ENCODE measurements around the gene CNGB1. TPM values are rescaled to one million over a fixed set of nuclear protein-coding genes. Genes with fewer than 3 reads are reported as not detected.
A peak's percentile ranks its signal among the peaks of the same experiment; 100 is the strongest.
"Not testable (repeated sequence)": the region's sequence is repeated elsewhere in the genome, so short reads cannot be mapped to it uniquely, and the experiment has no call there.

Gene CNGB1
- total RNA-seq, 1 experiment from 2014 or later, result not detected

- Histone ChIP-seq H3K4me1 (ENCODE audit: insufficient read depth, low read length, poor library complexity, severe bottlenecking) (peaks cover 37% of the 10 kb centered on the region), H3K27me3 (replicated peaks; ENCODE audit: insufficient read depth, low read depth, low read length, poor library complexity) (no peaks in the 10 kb centered on the region), H3K4me3 (ENCODE audit: low read depth, low read length, poor library complexity, severe bottlenecking) (no peak overlapping the region), H3K9me3 (ENCODE audit: low read depth, low read length, poor library complexity, severe bottlenecking) (peaks cover 7% of the 10 kb centered on the region), H3K27ac (ENCODE audit: low read depth, low read length, poor library complexity, severe bottlenecking) (no peak overlapping the region), H3K36me3 (ENCODE audit: insufficient read depth, low read length, poor library complexity, severe bottlenecking) (no peaks in the 10 kb centered on the region)
- DNase-seq (ENCODE audit: low spot score), result no peak
- POLR2A ChIA-PET (ENCODE audit: low non-redundant PET), result no interaction called here
- intact Hi-C loops (cut with micrococcal nuclease; ENCODE audit: unreplicated experiment), result no loop called here
- CTCF ChIA-PET, result interaction anchor here (0.6 kb wide), 1 partner anchor 37 kb away, joined by 9 read pairs; no protein-coding TSS in a partner anchor
- TF ChIP-seq CTCF (conservative IDR thresholded peaks at IDR 0.05; ENCODE audit: low read depth, low read length) (no peak), EZH2 (IDR thresholded peaks at IDR 0.05; ENCODE audit: borderline replicate concordance, low read depth, low read length, poor library complexity, severe bottlenecking) (no peak)
- BruUV-seq (replicated peaks), result no TSS peak
These were observed 115.7 kb downstream of the CNGB1 start for GRCh38 chr16:57855188-57855587.

- CTCF ChIA-PET, result interaction anchor here (0.7 kb wide), 1 partner anchor 934 kb away, joined by 5 read pairs; no protein-coding TSS in a partner anchor
- TF ChIP-seq EZH2 (IDR thresholded peaks at IDR 0.05; ENCODE audit: borderline replicate concordance, low read depth, low read length, poor library complexity, severe bottlenecking) (no peak), CTCF (conservative IDR thresholded peaks at IDR 0.05; ENCODE audit: low read depth, low read length) (no peak)
These were observed 118.7 kb downstream of the CNGB1 start for GRCh38 chr16:57852189-57852588.

GRCh38 chr16:57848181-57848580, 122.7 kb downstream of the CNGB1 start:
- TF ChIP-seq EZH2 (IDR thresholded peaks at IDR 0.05; ENCODE audit: borderline replicate concordance, low read depth, low read length, poor library complexity, severe bottlenecking) (no peak), CTCF (conservative IDR thresholded peaks at IDR 0.05; ENCODE audit: low read depth, low read length) (no peak)
- Histone ChIP-seq H3K4me3 (ENCODE audit: low read depth, low read length, poor library complexity, severe bottlenecking) (no peak overlapping the region), H3K36me3 (ENCODE audit: insufficient read depth, low read length, poor library complexity, severe bottlenecking) (no peaks in the 10 kb centered on the region), H3K9me3 (ENCODE audit: low read depth, low read length, poor library complexity, severe bottlenecking) (no peaks in the 10 kb centered on the region), H3K27me3 (replicated peaks; ENCODE audit: insufficient read depth, low read depth, low read length, poor library complexity) (no peaks in the 10 kb centered on the region), H3K27ac (ENCODE audit: low read depth, low read length, poor library complexity, severe bottlenecking) (peak overlapping the region; percentile 98), H3K4me1 (ENCODE audit: insufficient read depth, low read length, poor library complexity, severe bottlenecking) (peaks cover 74% of the 10 kb centered on the region)
- no TSS peak for BruUV-seq (replicated peaks)
- POLR2A ChIA-PET (ENCODE audit: low non-redundant PET), result no interaction called here
- intact Hi-C loops (cut with micrococcal nuclease; ENCODE audit: unreplicated experiment), result loop anchor here (5.0 kb wide), 2 partner anchors 91 to 106 kb away; no protein-coding TSS in a partner anchor
- no peak for DNase-seq (ENCODE audit: low spot score)
- CTCF ChIA-PET, result interaction anchor here (0.6 to 0.7 kb wide), 2 partner anchors 16 to 153 kb away, joined by 3 read pairs; partner anchors contain the start of gene USB1

More at GRCh38 chr16:57852189-57852588, 118.7 kb downstream of the CNGB1 start:
- no peaks in the 10 kb centered on the region for H3K27me3 ChIP-seq (replicated peaks; ENCODE audit: insufficient read depth, low read depth, low read length, poor library complexity)
- peaks cover 7% of the 10 kb centered on the region for H3K9me3 ChIP-seq (ENCODE audit: low read depth, low read length, poor library complexity, severe bottlenecking)
- intact Hi-C loops (cut with micrococcal nuclease; ENCODE audit: unreplicated experiment), result no loop called here
- H3K27ac ChIP-seq (ENCODE audit: low read depth, low read length, poor library complexity, severe bottlenecking), result peak overlapping the region; percentile 98
- H3K36me3 ChIP-seq (ENCODE audit: insufficient read depth, low read length, poor library complexity, severe bottlenecking), result no peaks in the 10 kb centered on the region
- DNase-seq (ENCODE audit: low spot score), result peak; percentile 55
- no peak overlapping the region for H3K4me3 ChIP-seq (ENCODE audit: low read depth, low read length, poor library complexity, severe bottlenecking)
- no TSS peak for BruUV-seq (replicated peaks)
- POLR2A ChIA-PET (ENCODE audit: low non-redundant PET), result no interaction called here
- peaks cover 44% of the 10 kb centered on the region for H3K4me1 ChIP-seq (ENCODE audit: insufficient read depth, low read length, poor library complexity, severe bottlenecking)

GRCh38 chr16:57846931-57847330, 124.0 kb downstream of the CNGB1 start:
- CTCF ChIA-PET, result interaction anchor here (0.5 to 1.7 kb wide), 3 partner anchors 14 to 899 kb away, joined by 3 to 11 read pairs (median 8); no protein-coding TSS in a partner anchor
- H3K4me3 ChIP-seq (ENCODE audit: low read depth, low read length, poor library complexity, severe bottlenecking), result peak overlapping the region; percentile 39
- POLR2A ChIA-PET (ENCODE audit: low non-redundant PET); H3K36me3 ChIP-seq (ENCODE audit: insufficient read depth, low read length, poor library complexity, severe bottlenecking); BruUV-seq (replicated peaks); H3K9me3 ChIP-seq (ENCODE audit: low read depth, low read length, poor library complexity, severe bottlenecking); H3K27me3 ChIP-seq (replicated peaks; ENCODE audit: insufficient read depth, low read depth, low read length, poor library complexity): not testable (repeated sequence)
- DNase-seq (ENCODE audit: low spot score), result peak; percentile 90
- H3K4me1 ChIP-seq (ENCODE audit: insufficient read depth, low read length, poor library complexity, severe bottlenecking), result peaks cover 77% of the 10 kb centered on the region
- intact Hi-C loops (cut with micrococcal nuclease; ENCODE audit: unreplicated experiment), result loop anchor here (2.0 to 5.0 kb wide), 3 partner anchors 38 to 105 kb away; no protein-coding TSS in a partner anchor
- peak overlapping the region; percentile 100 for H3K27ac ChIP-seq (ENCODE audit: low read depth, low read length, poor library complexity, severe bottlenecking)

Measured in A673 (cell line).